Stimulated activated CD8-positive, alpha-beta memory T cell treated with anti-CD3 and anti-CD28 coated beads, Interleukin-7, amount 100 ng/mL, for 24 hours (primary cell): ENCODE results near the gene RPL6.
"Not testable (repeated sequence)": the region's sequence is repeated elsewhere in the genome, so short reads cannot be mapped to it uniquely, and the experiment has no call there.

Source experiments
- DNase-seq: peaks from one replicate; pipeline ENCODE4 v3.0.0-alpha.2; 2020; ENCODE audit warnings: low read depth

RPL6 gene

DNA sequence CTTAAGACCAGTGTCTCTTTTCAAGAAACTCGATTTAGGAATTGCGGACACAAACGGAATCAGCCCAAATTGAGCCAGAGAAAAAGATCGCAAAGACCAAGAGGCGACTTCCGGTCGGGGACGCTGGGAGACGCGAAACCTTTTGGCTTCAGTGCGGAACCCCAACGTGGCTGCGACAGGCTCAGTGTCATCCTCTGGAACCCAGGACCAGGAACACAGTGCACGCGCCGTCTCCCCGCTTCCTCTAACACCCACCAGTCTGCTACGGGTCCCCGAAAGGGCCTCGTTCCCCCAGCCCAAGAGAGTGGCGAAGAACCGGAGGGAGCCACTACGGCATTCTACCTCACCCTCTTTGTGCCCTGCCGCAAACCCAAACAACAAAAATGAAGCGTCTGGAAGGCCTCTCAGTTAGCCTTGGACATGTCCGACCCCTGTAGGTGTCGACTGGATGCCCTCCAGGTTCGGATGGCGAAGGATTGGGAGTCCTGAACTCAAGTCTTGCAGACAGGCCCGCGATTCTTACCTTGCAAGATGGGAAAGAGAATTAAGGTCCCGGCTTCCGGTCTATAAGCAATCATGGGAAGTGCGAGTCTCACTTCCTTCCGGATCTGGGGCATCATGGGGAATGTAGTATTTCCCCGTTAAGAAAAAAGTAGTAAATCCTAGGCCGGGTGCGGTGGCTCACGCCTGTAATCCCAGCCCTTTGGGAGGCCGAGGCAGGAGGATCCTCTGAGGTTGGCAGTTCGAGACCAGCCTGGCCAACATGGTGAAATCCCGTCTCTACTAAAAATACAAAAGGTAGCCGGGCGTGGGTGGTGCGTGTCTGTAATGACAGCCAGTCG lies at the start of gene RPL6:
RPL6 (minus strand) TSS at position 542 of the 842 bp plus-strand sequence. CDS start 949 bp downstream, outside the sequence.
- peak; percentile 43 for DNase-seq

DNA sequence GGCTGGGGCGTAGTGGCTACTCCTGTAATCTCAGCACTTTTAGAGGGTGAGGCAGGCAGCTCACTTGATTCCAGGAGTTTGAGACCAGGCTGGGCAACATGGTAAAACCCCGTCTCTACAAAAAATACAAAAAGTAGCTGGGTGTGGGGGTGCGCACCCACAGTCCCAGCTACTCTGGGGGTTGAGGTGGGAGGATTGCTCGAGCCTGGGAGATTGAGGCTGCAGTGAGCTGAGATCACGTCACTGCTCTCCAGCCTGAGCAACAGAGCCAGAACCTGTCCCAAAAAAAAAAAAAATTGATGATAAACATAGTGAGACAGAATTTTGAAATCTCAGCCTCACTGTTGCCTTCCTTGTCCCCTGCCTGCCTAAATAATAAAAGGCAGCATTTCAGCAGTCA lies 49.3 kb upstream of the RPL6 start:
- DNase-seq = no peak

DNA sequence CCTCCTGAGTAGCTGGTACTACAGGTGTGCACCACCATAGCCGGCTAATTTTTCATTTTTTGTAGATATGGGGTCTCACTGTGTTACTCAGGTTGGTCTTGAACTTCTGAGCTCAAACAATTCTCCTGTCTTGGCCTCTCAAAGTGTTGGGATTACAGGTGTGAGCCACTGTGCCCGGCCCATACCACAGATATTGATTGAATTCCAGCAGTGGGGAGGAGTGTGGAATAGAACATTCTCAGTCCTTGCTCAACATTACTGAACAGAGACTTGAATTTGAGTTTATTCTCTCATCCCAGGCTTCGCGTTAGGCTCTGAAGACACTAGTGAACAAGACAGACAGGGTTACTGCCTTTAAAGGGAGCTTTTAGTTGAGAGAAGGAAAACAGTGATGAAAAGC lies 48.9 kb upstream of the RPL6 start:
- no peak for DNase-seq

DNA sequence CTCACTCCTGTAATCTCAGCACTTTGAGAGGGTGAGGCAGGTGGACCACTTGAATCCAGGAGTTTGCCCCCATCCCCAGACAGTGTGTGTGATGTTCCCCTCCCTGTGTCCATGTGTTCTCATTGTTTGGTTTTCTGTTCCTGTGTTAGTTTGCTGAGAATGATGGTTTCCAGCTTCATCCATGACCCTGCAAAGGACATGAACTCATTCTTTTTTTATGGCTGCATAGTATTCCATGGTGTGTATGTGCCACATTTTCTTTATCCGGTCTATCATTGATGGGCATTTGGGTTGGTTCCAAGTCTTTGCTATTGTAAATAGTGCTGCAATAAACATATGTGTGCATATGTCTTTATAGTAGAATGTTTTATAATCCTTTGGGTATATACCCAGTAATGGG lies 47.7 kb upstream of the RPL6 start:
- not testable (repeated sequence) for DNase-seq

DNA sequence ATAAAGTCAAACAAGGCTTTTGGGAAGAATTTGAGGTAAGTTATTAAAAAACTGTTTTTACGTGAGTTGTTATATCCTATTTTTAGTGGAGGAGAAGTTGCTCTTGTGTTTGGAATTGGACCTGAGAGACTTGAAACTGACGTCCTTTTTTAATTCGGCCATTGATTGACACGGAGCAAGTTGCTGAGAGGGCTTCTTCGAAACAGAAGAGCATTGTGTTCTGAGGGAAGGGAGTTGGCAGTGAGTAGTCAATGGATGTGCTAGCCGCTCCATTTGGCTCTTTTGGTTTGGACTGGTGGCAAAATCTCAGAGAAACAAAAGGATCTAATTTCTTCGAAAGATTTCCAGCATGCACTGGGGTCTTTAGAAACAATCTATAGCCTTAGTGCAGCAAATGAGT lies 46.6 kb upstream of the RPL6 start:
- DNase-seq = no peak

DNA sequence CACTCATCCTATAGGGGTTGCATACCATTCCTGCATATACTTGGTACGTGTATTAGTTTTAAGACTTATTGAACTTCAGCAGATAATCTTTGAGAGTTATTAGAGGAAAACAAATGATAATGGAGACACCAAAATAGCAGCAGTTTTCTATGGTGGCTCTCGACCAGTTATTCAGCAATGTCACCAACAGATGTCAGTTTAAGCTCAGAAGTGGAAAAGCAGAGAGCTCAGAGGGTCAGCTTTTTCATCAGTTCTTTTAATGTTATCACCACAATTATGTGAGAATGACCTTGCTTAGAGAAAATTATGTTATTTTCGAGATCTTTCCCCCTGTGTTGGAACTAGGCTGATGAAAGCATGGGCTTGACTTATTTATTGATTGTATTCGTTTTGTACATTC lies 41.3 kb upstream of the RPL6 start:
- DNase-seq = no peak

DNA sequence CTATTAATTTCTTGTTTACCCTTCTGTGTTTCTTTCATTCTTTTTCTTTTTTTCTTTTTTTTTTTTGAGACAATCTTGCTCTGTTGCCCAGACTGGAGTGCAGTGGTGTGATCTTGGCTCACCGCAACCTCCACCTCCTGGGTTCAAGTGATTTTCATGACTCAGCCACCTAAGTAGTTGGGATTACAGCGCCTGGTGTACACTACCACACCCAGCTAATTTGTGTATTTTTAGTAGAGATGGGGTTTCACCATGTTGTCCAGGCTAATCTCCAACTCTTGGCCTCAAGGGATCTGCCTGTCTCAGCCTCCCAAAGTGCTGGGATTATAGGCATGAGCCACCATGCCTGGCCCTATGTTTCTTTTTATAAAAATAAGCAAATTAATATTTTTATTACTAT lies 38.8 kb upstream of the RPL6 start:
- DNase-seq = not testable (repeated sequence)

DNA sequence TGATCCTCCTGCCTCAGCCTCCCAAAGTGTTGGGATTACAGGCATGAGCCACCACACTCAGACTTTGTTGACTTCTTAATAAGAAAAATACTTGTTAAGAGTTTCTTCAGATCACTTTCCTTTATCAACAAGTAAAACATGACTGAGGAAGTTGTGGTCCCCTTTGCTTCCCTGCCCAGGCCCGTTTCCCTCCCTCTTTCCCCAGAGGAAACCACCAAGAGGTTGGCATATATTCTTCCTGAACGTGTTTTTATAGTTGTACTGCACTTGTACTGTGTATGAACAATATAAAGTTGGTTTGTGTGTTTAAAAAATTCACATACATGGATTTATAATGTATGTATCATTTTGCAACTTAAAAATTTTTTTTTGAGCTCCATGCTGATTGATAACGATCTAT lies 37.7 kb upstream of the RPL6 start:
- no peak for DNase-seq

DNA sequence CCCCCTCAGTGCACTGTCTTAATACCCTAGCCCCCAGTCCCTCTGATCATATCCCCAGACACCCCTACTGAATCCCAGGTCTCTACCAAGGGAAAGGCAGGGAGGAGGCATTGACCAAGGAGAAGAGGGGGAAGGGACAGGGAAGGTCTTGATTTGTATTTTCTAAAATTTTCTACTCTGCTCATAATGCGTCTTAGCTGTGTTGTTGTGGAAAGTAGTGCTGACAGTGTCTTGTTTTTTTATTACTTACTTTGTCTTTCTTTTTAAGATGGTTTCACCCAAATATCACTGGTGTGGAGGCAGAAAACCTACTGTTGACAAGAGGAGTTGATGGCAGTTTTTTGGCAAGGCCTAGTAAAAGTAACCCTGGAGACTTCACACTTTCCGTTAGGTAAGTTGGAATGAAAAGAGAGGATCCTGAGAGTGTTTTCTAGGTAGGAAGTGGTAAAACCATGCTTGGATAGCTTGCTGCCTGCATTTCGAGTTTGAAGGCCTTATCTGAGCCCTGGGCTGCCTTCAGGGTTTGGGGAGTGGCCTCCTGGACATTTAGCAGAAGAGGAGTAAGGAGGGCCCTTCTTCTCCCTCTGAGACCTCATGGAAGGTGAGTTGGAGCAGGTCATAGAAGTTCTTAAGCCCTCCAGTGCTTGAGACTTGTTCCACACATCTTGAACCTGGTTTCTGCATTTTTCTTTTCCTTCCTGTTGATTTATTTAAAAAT lies 36.8 kb upstream of the RPL6 start:
- no peak for DNase-seq

DNA sequence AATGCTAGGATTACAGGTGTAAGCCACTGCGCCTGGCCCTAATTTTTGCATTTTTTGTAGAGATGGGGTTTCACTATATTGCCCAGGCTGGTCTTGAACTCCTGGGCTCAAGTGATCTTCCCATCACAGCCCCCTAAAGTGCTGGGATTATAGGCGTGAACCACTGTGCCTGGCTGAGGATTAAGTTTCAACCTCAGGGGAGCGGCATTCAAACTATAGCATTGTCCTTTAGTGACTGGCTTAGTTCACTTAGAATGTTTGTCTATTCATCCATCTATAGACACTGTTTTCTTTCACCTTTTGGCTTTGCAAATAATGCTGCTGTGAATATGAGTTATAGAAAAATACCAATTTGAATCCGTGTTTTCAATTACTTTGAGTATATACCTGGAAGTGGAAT lies 34.5 kb upstream of the RPL6 start:
- DNase-seq = no peak

DNA sequence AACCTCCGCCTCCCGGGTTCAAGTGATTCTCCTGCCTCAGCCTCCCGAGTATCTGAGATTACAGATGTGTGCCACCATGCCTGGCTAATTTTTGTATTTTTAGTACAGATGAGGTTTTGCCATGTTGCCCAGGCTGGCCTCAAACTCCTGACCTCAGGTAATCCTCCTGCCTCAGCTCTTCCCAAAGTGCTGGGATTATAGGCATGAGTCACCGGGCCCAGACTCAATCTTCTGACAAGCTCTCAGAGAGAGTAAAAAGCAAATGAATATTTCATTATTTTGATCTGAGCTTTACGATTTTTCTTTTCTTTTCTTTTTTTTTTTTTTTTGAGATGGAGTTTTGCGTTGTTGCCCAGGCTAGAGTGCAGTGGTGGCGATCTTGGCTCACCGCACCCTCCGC lies 31.2 kb upstream of the RPL6 start:
- DNase-seq = not testable (repeated sequence)

DNA sequence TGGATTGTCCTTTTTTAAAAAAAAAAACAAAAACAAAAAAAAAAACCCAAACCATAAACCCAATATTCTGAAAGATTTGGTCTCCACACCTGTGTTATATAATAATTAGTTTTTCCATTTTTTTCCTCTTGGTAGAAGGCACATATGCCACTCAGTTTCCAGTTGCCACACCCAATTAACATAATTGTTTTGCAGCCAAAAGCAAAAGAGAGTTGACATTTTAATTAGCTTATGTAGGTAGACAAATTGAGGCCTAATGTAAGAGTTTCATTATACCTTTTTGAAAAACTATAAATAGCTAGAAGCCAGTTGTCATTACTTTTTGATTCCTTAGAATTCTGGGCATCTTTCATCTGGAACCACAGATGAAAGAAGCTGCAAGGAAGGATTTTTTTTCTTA lies 30.4 kb upstream of the RPL6 start:
- DNase-seq = no peak

DNA sequence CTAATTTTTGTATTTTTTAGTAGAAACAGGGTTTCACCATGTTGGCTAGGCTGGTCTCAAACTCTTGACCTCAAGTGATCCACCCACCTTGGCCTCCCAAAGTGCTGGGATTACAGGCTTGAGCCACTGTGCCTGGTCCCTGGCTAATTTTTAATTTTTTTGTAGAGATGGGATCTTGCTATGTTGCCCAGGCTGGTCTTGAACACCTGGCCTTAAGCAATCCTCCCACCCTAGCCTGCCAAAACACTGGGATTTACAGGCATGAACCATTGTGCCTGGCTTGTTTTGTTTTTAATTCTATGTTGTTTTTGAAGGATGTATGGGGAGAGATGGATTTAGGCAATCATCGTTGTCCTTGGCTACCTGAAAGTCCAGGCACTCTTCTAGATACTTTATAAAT lies 29.2 kb upstream of the RPL6 start:
- DNase-seq = not testable (repeated sequence)

DNA sequence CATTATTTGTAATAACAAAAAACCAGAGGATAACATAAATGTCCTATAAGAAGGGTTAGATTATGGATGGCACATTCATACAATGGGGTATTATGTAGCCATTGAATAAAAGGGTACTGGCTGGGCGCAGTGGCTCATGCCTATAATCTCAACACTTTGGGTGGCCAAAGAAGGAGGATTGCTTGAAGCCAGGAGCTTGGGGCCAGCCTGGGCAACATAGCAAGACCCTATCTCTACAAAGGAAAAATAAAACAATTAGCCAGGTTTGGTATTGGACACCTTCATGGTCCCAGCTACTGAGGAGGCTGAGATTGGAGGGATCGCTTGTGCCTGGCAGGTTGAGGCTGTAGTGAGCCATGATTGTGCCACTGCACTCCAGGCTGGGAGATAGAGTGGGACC lies 24.1 kb upstream of the RPL6 start:
- no peak for DNase-seq

DNA sequence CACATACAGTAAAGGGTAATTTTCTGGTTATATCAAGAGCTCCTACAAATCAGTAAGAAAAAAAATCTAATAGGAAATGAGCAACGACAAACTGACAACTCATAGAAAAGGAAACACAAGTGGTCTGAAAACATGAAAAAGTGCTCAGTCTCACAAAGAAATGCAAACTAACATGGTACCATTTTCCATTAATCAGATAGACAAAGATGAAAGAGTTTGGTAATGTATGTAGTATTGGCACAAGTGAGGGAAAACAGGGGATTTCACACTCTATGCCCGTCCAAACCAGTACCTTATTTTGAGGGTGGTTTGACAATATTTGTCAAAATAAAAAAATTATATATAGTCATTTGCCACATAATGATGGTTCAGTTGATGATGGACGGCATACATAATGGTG lies 22.6 kb upstream of the RPL6 start:
- no peak for DNase-seq

DNA sequence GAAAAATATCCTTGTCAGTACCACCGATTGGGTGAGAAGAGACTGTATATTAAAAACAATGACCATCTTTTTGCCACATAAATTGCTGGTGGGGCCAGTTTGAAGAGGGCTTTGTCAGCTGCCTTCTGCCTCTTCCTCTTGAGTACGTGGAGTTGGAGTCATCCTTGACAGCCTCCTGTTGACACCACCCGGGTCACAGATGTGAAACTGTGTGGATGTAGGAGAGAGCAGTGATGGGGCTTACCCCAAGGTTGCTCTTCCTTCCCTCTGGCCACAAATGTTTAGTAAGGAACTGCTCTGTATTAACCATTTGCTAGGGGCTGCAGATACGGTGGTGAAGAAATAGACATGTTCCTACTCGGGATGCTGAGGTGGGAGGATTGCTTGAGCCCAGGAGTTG lies 21.5 kb upstream of the RPL6 start:
- DNase-seq = no peak

DNA sequence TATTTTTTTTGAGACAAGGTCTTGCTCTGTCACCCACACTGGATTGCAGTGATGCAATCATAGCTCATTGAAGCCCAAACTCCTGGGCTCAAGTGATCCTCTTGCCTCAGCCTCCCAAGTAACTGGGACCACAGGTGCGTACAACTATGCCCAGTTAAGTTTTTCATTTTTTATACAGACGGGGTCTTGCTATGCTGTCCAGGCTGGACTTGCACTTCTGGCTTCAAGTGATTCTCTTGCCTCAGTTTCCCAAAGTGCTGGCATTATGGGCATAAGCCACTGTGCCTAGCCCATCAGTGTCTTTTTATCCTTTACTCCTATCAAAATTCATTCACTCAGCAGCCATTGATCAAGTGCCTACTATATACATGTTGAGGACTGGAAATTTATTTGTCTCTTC lies 18.4 kb upstream of the RPL6 start:
- no peak for DNase-seq

DNA sequence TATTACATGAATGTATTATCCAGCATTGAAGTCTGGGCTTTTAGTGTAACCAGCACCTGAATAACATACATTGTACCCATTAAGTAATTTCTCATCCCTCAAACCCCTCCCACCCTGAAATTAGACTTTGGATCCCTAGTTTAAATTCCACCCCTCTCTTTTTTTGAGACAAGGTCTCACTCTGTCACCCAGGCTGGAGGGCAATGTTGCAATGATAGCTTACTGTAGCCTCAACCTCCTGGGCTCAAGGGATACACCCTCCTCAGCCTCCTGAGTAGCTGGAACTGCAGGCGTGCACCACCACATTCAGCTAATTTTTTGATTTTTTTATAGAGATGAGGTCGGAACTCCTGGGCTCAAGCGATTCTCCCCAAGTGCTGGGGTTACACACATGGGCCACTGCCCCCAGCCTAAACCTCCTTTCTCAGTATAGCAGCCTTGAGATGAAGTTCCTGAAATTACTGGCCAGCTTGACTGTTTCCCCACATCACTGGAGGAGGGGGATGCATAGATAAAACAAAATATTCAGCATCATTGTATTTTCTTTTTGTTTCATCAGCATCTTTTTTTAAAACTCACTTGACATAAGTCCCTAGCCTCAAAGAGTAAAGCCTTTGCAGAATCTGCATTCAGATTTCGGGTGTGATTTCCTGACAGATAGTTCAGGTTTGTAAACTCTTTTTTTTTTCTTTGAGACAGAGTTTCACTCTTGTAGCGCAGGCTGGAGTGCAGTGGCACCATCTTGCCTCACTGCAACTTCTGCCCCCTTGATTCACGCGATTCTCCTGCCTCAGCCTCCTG lies 16.4 kb upstream of the RPL6 start:
- no peak for DNase-seq

DNA sequence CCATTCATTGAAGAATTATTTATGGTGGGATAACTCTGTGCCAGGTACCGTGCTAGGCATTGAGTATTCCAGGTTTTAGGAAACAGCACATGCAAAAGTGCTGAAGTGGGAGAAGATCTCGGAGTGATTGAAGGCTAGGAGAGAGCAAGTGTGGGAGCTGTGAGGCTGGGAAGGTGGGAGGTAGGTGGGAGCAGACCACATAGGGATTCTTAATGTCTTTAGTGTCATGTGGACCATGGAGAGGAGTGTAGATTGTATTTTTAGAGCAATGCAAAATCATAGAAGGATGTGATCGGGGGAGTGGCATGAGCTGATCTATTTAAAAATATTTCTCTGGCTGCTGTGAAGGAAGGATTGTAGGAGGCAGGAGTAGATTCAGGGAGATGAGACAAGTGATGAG lies 14.7 kb upstream of the RPL6 start:
- no peak for DNase-seq

DNA sequence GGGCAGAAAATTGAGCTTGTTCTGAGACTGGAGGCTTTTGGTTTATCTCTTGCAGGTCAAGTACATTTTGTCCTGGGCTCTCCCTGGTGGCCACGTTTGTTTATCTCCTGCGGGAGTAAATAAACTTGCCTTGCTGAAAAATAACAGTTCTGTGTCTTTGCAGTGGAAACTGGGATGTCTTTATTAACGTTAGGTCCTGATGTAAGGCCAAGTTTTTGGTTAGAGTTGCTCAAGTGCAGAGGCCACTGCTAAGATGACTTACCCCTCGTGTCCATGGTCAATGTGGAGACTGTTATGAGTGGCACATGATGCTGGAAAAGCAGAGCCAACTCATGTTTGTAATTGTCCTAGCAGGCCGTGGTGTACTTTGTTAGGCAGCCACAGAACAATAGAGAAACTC lies 13.1 kb upstream of the RPL6 start:
- DNase-seq = no peak

DNA sequence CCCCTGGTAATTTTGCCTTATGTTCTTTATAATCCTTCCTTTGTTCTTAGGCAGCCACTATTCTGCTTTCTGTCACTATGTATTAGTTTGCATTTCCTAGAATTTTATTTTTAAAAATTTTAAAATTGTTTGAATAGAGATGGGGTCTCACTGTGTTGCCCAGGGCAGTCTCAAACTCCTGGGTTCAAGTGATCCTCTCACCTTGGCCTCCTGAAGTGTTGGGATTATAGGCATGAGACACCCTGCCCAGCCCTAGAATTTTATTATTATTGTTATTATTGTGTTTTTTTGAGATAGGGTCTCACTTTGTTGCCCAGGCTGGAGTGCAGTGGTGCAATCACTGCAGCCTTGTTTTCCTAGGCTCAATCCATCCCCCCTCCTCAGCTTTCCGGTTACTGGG lies 12.0 kb upstream of the RPL6 start:
- DNase-seq = no peak

DNA sequence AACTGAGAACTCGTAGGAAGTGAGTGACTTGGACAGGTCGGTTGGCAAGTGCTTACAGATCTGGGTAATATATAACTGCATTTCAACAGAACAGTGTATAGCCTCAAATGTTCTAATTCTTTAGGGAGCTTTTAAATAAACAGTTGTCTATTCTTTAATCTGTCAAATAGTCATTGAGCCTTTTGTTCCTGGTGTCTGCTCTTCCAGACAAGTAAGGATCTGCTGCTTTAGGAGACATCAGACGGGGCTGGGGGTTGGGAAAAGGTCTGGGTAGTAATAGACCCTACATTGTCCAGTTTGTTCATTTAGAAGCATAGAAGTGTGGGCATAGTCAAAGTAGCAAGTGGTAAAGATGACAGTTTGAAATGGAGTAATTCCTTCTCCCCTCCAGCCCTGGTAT lies 11.3 kb upstream of the RPL6 start:
- DNase-seq = no peak
